A549 (cell line): ENCODE results near the gene GALNT18. TPM values are rescaled to one million over a fixed set of nuclear protein-coding genes. Genes with fewer than 3 reads are reported as not detected.

Source experiments
- ATAC-seq, 2 experiments: fragments of 200-7000 bp in 1 of 2; fragments of >200 bp in 1 of 2; cut with Nextera tagmentation in 1 of 2; cut with Tn5 transposase in 1 of 2; 3 replicates each; pipeline versions ENCODE4 v1.8.0 to v1.9.1; 2018 to 2020; ENCODE audit warnings: mild to moderate bottlenecking in 1 of 2, moderate library complexity in 1 of 2
- CTCF ChIA-PET: fragments of 300-600 bp; sonication (Branson Sonifier 250); formaldehyde crosslinking; extraction: SDS; loops from one replicate; lab custom pipeline; 2021; ENCODE audit warnings: antibody characterized with exemption, inconsistent platforms; lab: Yijun Ruan, JAX
- POLR2A ChIA-PET: fragments of 350-600 bp; formaldehyde crosslinking; extraction: SDS; loops from one replicate; lab custom pipeline; 2021; ENCODE audit warnings: antibody characterized with exemption, inconsistent platforms; lab: Yijun Ruan, JAX
- DNase-seq, 2 experiments: peaks; one replicate each; pipeline versions ENCODE4 v3.0.0 to v3.0.0-alpha.2; 2011 to 2016; ENCODE audit warnings: low read depth in 1 of 2, low spot score in 1 of 2
- FAIRE-seq: peaks from 2 replicates; lab custom pipeline; 2011; peaks lifted over from hg19 to GRCh38; lab: Jason Lieb, UNC
- H3K27ac ChIP-seq, 2 experiments: fragments of >200 bp; sonication (Bioruptor Twin); formaldehyde crosslinking; 3 replicates each; pipeline ENCODE4 v1.5.1; 2016 to 2017
- H3K4me1 ChIP-seq: fragments of >200 bp; sonication (Bioruptor Twin); formaldehyde crosslinking; 3 replicates; pipeline ENCODE4 v1.6.1; 2016
- H3K4me2 ChIP-seq: fragments of >200 bp; sonication (Bioruptor Twin); formaldehyde crosslinking; 3 replicates; pipeline ENCODE4 v1.6.1; 2016
- H3K4me3 ChIP-seq: fragments of >200 bp; sonication (Bioruptor Twin); formaldehyde crosslinking; 3 replicates; pipeline ENCODE4 v1.5.1; 2016
- H3K9me3 ChIP-seq: fragments of >200 bp; sonication (Bioruptor Twin); formaldehyde crosslinking; 3 replicates; pipeline ENCODE4 v1.6.1; 2016
- ATOH8 ChIP-seq: fragments of 250-450 bp; sonication (Bioruptor Pico); IDR thresholded peaks from 2 replicates; pipeline ENCODE4 v1.5.0; 2020; ENCODE audit warnings: low read depth, mild to moderate bottlenecking, moderate library complexity
- BCL3 ChIP-seq: fragments of >200 bp; sonication (Bioruptor Twin); formaldehyde crosslinking; IDR thresholded peaks from 3 replicates; pipeline ENCODE4 v1.6.1; 2016
- BHLHE40 ChIP-seq: IDR thresholded peaks from 2 replicates; pipeline ENCODE4 v1.6.1; 2012; ENCODE audit warnings: low read depth, low read length, inconsistent platforms
- CBX2 ChIP-seq: fragments of 200-600 bp; sonication (generic); IDR thresholded peaks from 2 replicates; pipeline ENCODE4 v1.6.1; 2016; ENCODE audit warnings: low read depth, mild to moderate bottlenecking, borderline replicate concordance
- CBX8 ChIP-seq: fragments of 200-600 bp; sonication (generic); IDR thresholded peaks from 2 replicates; pipeline ENCODE4 v1.6.1; 2016
- CEBPB ChIP-seq, 2 experiments: fragments of >200 bp in 1 of 2; sonication (Bioruptor Twin) in 1 of 2; formaldehyde crosslinking in 1 of 2; IDR thresholded peaks; 2 replicates each; pipeline ENCODE4 v1.6.1; 2012 to 2016
- ESRRA ChIP-seq: fragments of 150-350 bp; IDR thresholded peaks from 2 replicates; pipeline ENCODE4 v1.6.1; 2014; ENCODE audit warnings: mild to moderate bottlenecking, low read length, borderline replicate concordance
- FOSB ChIP-seq: fragments of 250-450 bp; sonication (Bioruptor Pico); IDR thresholded peaks from 2 replicates; pipeline ENCODE4 v1.5.0; 2020; ENCODE audit warnings: mild to moderate bottlenecking, moderate library complexity
- FOSL2 ChIP-seq, 2 experiments: fragments of 450-650 bp in 1 of 2; fragments of >200 bp in 1 of 2; sonication (Bioruptor Twin) in 1 of 2; formaldehyde crosslinking; IDR thresholded peaks; 2 replicates each; pipeline versions ENCODE4 v1.5.0 to v1.6.1; 2016 to 2020; ENCODE audit warnings: mild to moderate bottlenecking in 1 of 2, moderate library complexity in 1 of 2
- FOXS1 ChIP-seq: fragments of 250-450 bp; sonication (Bioruptor Pico); IDR thresholded peaks from 2 replicates; pipeline ENCODE4 v1.5.0; 2020; ENCODE audit warnings: mild to moderate bottlenecking, moderate library complexity
- HOXA7 ChIP-seq: fragments of 250-450 bp; sonication (Bioruptor Pico); IDR thresholded peaks from 2 replicates; pipeline ENCODE4 v1.5.0; 2020; ENCODE audit warnings: mild to moderate bottlenecking, moderate library complexity
- HOXB13 ChIP-seq: fragments of 250-450 bp; sonication (Bioruptor Pico); IDR thresholded peaks from 2 replicates; pipeline ENCODE4 v1.5.0; 2020; ENCODE audit warnings: low read depth, mild to moderate bottlenecking, moderate library complexity
- JUN ChIP-seq, 2 experiments: fragments of >200 bp; sonication (Bioruptor Twin); formaldehyde crosslinking; IDR thresholded peaks; 2 replicates in 1 of 2; 3 replicates in 1 of 2; pipeline ENCODE4 v1.6.1; 2016 to 2017
- JUNB ChIP-seq: fragments of >200 bp; sonication (Bioruptor Twin); formaldehyde crosslinking; IDR thresholded peaks from 2 replicates; pipeline ENCODE4 v1.6.1; 2016
- KDM5A ChIP-seq: fragments of 200-600 bp; sonication (generic); IDR thresholded peaks from 2 replicates; pipeline ENCODE4 v1.6.1; 2016; ENCODE audit warnings: antibody characterized with exemption, mild to moderate bottlenecking
- MAFK ChIP-seq: fragments of 450-650 bp; IDR thresholded peaks from 2 replicates; pipeline ENCODE4 v1.6.1; 2014; ENCODE audit not compliant: partially characterized antibody
- MAX ChIP-seq: IDR thresholded peaks from 2 replicates; pipeline ENCODE4 v1.6.1; 2012
- NPAS2 ChIP-seq: fragments of 250-450 bp; sonication (Bioruptor Pico); IDR thresholded peaks from 2 replicates; pipeline ENCODE4 v1.8.0; 2022; ENCODE audit warnings: mild to moderate bottlenecking, moderate library complexity, borderline replicate concordance
- NR3C1 ChIP-seq: fragments of >200 bp; sonication (Bioruptor Twin); formaldehyde crosslinking; IDR thresholded peaks from 3 replicates; pipeline ENCODE4 v1.6.1; 2017
- PBX3 ChIP-seq: IDR thresholded peaks from 2 replicates; pipeline ENCODE4 v1.6.1; 2012
- POLR2AphosphoS2 ChIP-seq: conservative IDR thresholded peaks from 2 replicates; pipeline ENCODE4 v1.6.1; 2012; ENCODE audit warnings: low read length, improper control_type of control experiment, inconsistent platforms
- RAD21 ChIP-seq, 2 experiments: fragments of >200 bp in 1 of 2; sonication (Bioruptor Twin) in 1 of 2; formaldehyde crosslinking in 1 of 2; IDR thresholded peaks in 1 of 2; conservative IDR thresholded peaks in 1 of 2; 2 replicates in 1 of 2; 3 replicates in 1 of 2; pipeline ENCODE4 v1.6.1; 2012 to 2018; ENCODE audit warnings: inconsistent platforms in 1 of 2
- RARB ChIP-seq: fragments of 250-450 bp; sonication (Bioruptor Pico); IDR thresholded peaks from 2 replicates; pipeline ENCODE4 v1.8.0; 2021; ENCODE audit warnings: mild to moderate bottlenecking, moderate library complexity
- REST ChIP-seq: fragments of 200-600 bp; sonication (generic); IDR thresholded peaks from 2 replicates; pipeline ENCODE4 v1.6.1; 2016; ENCODE audit warnings: antibody characterized with exemption, mild to moderate bottlenecking, moderate library complexity
- RFX5 ChIP-seq: fragments of 450-650 bp; IDR thresholded peaks from 2 replicates; pipeline ENCODE4 v1.7.1; 2014; ENCODE audit warnings: antibody characterized with exemption, mild to moderate bottlenecking, moderate library complexity
- SMC3 ChIP-seq: fragments of >200 bp; sonication (Bioruptor Twin); formaldehyde crosslinking; IDR thresholded peaks from 3 replicates; pipeline ENCODE4 v1.6.1; 2018; ENCODE audit warnings: inconsistent platforms
- SREBF2 ChIP-seq: fragments of 450-650 bp; IDR thresholded peaks from 2 replicates; pipeline ENCODE4 v1.6.1; 2014; ENCODE audit warnings: mild to moderate bottlenecking, moderate library complexity
- ZSCAN20 ChIP-seq: fragments of 250-450 bp; sonication (Bioruptor Pico); IDR thresholded peaks from 2 replicates; pipeline ENCODE4 v1.8.0; 2022; ENCODE audit warnings: mild to moderate bottlenecking, moderate library complexity
- WGBS: methylation state at CpG from one replicate; pipeline ENCODE4 v1.1.6; 2017; ENCODE audit errors: missing lambda C conversion rate; 5-methylcytosine and 5-hydroxymethylcytosine counted together
- polyA plus RNA-seq, 4 experiments: library from polyadenylated mRNA; depleted of rRNA in 3 of 4; stranded (reverse); fragments of >200 nt; fragmentation: RNase III in 1 of 4; extraction: RNeasy Plus Mini Kit Qiagen cat#74134 plus additional on column Dnase treatment in 1 of 4; gene quantifications; 2 replicates in 3 of 4; 3 replicates in 1 of 4; pipeline ENCODE4 v1.2.3, GENCODE V29; 2011 to 2017

Gene GALNT18
- polyA plus RNA-seq, 2 of the 4 experiments (the other 2 are of a cell fraction) = 6.7 to 16.1 TPM

- H3K4me3 ChIP-seq = no peak overlapping the region
- POLR2A ChIA-PET = no interaction called here
- no peak for TF ChIP-seq SREBF2
- no peak for TF ChIP-seq NR3C1
- no peak for TF ChIP-seq SMC3
- no peak for TF ChIP-seq JUNB
- TF ChIP-seq KDM5A = no peak
- no peak for TF ChIP-seq HOXA7 (CRISPR knock-in tag)
- no peak for TF ChIP-seq RAD21 (conservative IDR thresholded peaks at IDR 0.05 in 1 of 2, IDR thresholded peaks at IDR 0.05 in 1 of 2)
- TF ChIP-seq HOXB13 (CRISPR knock-in tag) = no peak
- TF ChIP-seq BCL3 = no peak
- no peak for TF ChIP-seq NPAS2 (CRISPR knock-in tag)
- no peak for TF ChIP-seq CEBPB (IDR thresholded peaks at IDR 0.05)
- TF ChIP-seq ATOH8 (CRISPR knock-in tag) = no peak
- TF ChIP-seq PBX3 = no peak
- no peak for TF ChIP-seq REST
- TF ChIP-seq RFX5 = no peak
- TF ChIP-seq RARB (CRISPR knock-in tag) = no peak
- TF ChIP-seq MAFK = no peak
- TF ChIP-seq JUN (IDR thresholded peaks at IDR 0.05) = no peak
- TF ChIP-seq FOSL2 (IDR thresholded peaks at IDR 0.05) = no peak
- no peak for TF ChIP-seq FOSL2 (CRISPR knock-in tag; IDR thresholded peaks at IDR 0.05)
- no peaks in the 10 kb centered on the region for H3K9me3 ChIP-seq
- DNase-seq (no peak), ATAC-seq (no peak), FAIRE-seq (no peak)
- WGBS = 84% methylated on average over 12 of the region's 12 CpGs
- CTCF ChIA-PET = no interaction called here
- no peak overlapping the region for H3K27ac ChIP-seq
- no peaks in the 10 kb centered on the region for H3K4me1 ChIP-seq
- H3K4me2 ChIP-seq = no peak overlapping the region
These were observed 83.4 kb downstream of the GALNT18 start for GRCh38 chr11:11538277-11538960.

- ATAC-seq = no peak
- no peak overlapping the region for H3K27ac ChIP-seq
- WGBS = 74% methylated on average over 5 of the region's 5 CpGs
- ChIA-PET POLR2A (no interaction called here), CTCF (no interaction called here)
- H3K4me1 ChIP-seq = no peaks in the 10 kb centered on the region
- no peak for DNase-seq
- TF ChIP-seq CBX2 (no peak), RAD21 (conservative IDR thresholded peaks at IDR 0.05 in 1 of 2, IDR thresholded peaks at IDR 0.05 in 1 of 2) (no peak), FOXS1 (CRISPR knock-in tag) (no peak), POLR2AphosphoS2 (no peak), MAX (no peak), BHLHE40 (no peak), MAFK (no peak), ESRRA (no peak), CBX8 (no peak), NPAS2 (CRISPR knock-in tag) (no peak), JUN (IDR thresholded peaks at IDR 0.05) (no peak), PBX3 (no peak), BCL3 (no peak), FOSB (CRISPR knock-in tag) (no peak), ZSCAN20 (CRISPR knock-in tag) (no peak)
- no peak overlapping the region for H3K4me2 ChIP-seq
- H3K4me3 ChIP-seq = no peak overlapping the region
- H3K9me3 ChIP-seq = no peaks in the 10 kb centered on the region
- FAIRE-seq = no peak
These were observed 83.9 kb downstream of the GALNT18 start for GRCh38 chr11:11537871-11538270.
